ENCODE results near the gene FHAD1.

DNA sequence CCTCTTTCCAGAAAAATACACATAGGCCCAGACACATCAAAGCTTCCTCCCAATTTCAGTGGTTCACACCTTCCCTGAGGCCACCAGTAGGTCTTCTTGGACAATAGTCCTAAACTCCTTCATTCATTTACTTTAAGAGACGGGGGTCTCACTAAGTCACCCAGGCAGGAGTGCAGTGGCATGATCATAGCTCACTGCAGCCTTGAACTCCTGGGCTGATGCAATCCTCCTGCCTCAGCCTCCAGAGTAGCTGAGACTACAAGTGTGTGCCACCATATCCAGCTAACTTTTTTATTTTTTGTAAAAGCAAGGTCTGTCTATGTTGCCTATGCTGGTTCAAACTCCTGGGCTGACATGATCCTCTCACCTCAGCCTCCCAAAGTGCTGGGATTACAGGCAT, 8.2 kb upstream of the FHAD1 start:
- TF ChIP-seq, protein P1, sequence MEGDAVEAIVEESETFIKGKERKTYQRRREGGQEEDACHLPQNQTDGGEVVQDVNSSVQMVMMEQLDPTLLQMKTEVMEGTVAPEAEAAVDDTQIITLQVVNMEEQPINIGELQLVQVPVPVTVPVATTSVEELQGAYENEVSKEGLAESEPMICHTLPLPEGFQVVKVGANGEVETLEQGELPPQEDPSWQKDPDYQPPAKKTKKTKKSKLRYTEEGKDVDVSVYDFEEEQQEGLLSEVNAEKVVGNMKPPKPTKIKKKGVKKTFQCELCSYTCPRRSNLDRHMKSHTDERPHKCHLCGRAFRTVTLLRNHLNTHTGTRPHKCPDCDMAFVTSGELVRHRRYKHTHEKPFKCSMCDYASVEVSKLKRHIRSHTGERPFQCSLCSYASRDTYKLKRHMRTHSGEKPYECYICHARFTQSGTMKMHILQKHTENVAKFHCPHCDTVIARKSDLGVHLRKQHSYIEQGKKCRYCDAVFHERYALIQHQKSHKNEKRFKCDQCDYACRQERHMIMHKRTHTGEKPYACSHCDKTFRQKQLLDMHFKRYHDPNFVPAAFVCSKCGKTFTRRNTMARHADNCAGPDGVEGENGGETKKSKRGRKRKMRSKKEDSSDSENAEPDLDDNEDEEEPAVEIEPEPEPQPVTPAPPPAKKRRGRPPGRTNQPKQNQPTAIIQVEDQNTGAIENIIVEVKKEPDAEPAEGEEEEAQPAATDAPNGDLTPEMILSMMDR (IDR thresholded peaks at IDR 0.05): no peak
- no peak for TF ChIP-seq POLR2A (IDR thresholded peaks at IDR 0.05)

Measured in thyroid gland (tissue), 4 donors.